Measurements from ENCODE around the gene CNOT6.

The CNOT6 gene

DNA sequence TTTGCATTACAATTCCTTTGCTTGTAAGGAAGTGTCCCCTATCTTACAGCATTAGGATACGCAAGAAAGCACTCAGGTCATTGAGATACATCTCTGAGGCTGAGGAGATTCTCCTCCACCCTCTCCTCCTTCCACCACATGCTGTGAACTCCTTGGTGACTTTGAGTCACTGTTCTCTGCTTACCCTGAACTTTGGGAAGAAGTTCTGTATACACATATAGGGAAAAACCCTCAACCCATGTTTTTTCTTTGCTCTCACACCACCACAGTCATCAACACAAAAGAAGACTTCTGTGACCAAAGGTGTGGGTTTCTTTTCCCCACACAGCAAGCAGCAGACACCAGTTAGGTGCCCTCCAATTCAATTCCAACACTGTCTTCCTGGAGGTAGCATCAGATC, 38.1 kb downstream of the CNOT6 start (continued):
- no peak for TF ChIP-seq ESRRG (CRISPR knock-in tag; IDR thresholded peaks at IDR 0.05)

DNA sequence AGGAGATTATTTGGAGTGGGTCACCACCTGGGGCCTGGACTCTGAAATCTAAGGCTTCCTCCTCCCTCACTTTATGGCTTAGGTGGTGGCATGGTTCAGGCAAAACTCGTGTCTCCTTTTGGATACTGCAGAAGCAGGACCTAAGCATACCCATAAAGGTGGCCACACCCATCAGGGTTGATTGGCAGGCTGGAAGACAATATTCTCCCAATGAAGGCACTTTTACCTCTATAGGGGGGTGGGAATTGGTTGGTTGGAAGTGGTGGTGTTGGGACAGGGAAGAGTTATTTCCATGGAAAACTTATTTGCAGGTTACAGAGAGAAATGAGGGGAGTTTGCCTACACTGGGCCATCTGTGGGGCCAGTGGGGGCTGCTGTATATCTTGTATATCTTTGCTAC, 39.7 kb downstream of the CNOT6 start:
- no peak for TF ChIP-seq OSR1 (CRISPR knock-in tag; IDR thresholded peaks at IDR 0.05)
- TF ChIP-seq, protein P1, sequence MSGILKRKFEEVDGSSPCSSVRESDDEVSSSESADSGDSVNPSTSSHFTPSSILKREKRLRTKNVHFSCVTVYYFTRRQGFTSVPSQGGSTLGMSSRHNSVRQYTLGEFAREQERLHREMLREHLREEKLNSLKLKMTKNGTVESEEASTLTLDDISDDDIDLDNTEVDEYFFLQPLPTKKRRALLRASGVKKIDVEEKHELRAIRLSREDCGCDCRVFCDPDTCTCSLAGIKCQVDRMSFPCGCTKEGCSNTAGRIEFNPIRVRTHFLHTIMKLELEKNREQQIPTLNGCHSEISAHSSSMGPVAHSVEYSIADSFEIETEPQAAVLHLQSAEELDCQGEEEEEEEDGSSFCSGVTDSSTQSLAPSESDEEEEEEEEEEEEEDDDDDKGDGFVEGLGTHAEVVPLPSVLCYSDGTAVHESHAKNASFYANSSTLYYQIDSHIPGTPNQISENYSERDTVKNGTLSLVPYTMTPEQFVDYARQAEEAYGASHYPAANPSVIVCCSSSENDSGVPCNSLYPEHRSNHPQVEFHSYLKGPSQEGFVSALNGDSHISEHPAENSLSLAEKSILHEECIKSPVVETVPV (CRISPR knock-in tag; IDR thresholded peaks at IDR 0.05): no peak
- no peak for TF ChIP-seq ZNF565 (CRISPR knock-in tag; conservative IDR thresholded peaks at IDR 0.05; ENCODE audit: low read depth)
- TF ChIP-seq, protein P2, sequence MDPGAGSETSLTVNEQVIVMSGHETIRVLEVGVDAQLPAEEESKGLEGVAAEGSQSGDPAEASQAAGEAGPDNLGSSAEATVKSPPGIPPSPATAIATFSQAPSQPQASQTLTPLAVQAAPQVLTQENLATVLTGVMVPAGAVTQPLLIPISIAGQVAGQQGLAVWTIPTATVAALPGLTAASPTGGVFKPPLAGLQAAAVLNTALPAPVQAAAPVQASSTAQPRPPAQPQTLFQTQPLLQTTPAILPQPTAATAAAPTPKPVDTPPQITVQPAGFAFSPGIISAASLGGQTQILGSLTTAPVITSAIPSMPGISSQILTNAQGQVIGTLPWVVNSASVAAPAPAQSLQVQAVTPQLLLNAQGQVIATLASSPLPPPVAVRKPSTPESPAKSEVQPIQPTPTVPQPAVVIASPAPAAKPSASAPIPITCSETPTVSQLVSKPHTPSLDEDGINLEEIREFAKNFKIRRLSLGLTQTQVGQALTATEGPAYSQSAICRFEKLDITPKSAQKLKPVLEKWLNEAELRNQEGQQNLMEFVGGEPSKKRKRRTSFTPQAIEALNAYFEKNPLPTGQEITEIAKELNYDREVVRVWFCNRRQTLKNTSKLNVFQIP (CRISPR knock-in tag; IDR thresholded peaks at IDR 0.05; ENCODE audit: borderline replicate concordance, low read depth): no peak
- no peak for TF ChIP-seq RARB (CRISPR knock-in tag; IDR thresholded peaks at IDR 0.05)
- no peak for TF ChIP-seq ISL1 (CRISPR knock-in tag; IDR thresholded peaks at IDR 0.05)
- TF ChIP-seq CREB5 (CRISPR knock-in tag; IDR thresholded peaks at IDR 0.05; ENCODE audit: low read depth): no peak
- no peak for ATAC-seq

DNA sequence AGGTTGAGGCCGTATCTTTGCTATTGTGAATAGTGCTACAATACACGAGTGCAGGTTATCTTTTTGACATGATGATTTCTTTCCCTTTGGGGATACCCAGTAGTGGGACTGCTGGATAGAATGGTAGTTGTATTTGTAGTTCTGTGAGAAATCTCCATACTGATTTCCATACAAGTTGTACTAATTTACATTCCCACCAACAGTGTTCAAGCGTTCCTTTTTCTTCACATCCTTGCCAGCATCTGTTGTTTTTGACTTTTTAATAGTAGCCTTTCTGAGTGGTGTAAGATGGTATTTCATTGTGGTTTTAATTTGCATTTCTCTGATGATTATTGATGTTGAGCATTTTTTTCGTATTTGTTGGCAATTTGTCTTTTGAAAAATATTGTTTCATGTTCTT, 41.4 kb downstream of the CNOT6 start:
- ATAC-seq: no peak

GRCh38 chr5:180540050-180540694, 46.0 kb downstream of the CNOT6 start:
- no peak for TF ChIP-seq ZNF565 (CRISPR knock-in tag; conservative IDR thresholded peaks at IDR 0.05; ENCODE audit: low read depth)
- no peak for ATAC-seq

More for the DNA sequence above, 41.4 kb downstream of the CNOT6 start:
- TF ChIP-seq ZC3H10 (CRISPR knock-in tag; IDR thresholded peaks at IDR 0.05) (no peak), GLIS3 (CRISPR knock-in tag; IDR thresholded peaks at IDR 0.05) (no peak)
- TF ChIP-seq, protein P1 (CRISPR knock-in tag; IDR thresholded peaks at IDR 0.05): no peak

- TF ChIP-seq ZC3H10 (CRISPR knock-in tag; IDR thresholded peaks at IDR 0.05): no peak
- no peak for TF ChIP-seq TSHZ2 (CRISPR knock-in tag; IDR thresholded peaks at IDR 0.05)
- TF ChIP-seq CREB5 (CRISPR knock-in tag; IDR thresholded peaks at IDR 0.05; ENCODE audit: low read depth): no peak
- ATAC-seq: no peak
Measured at GRCh38 chr5:180541710-180542109, 47.5 kb downstream of the CNOT6 start.

DNA sequence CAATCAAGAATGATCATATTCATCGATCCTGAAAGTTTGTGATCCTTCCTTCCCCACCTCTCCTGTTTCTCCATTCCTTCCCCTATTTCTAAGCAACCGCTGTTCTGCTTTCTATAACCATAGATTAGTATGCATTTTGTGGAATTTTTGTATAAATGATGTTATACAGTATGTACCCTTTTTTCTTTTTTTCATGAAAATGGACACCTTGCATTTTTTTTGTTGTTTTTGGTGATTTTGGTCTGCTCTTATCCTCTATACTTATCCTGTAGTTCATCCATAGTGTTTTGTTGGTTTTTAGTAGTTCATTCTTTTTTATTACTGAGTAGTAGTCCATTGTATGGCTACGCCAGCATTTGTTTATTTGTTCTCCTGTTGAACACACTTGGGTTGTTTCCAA, 51.1 kb downstream of the CNOT6 start:
- ATAC-seq: no peak
- TF ChIP-seq TCF4 (CRISPR knock-in tag; IDR thresholded peaks at IDR 0.05; ENCODE audit: borderline replicate concordance) (no peak), TSHZ2 (CRISPR knock-in tag; IDR thresholded peaks at IDR 0.05) (no peak), ARNTL (CRISPR knock-in tag; IDR thresholded peaks at IDR 0.05; ENCODE audit: borderline replicate concordance, low read depth) (no peak), CSDC2 (CRISPR knock-in tag; IDR thresholded peaks at IDR 0.05) (no peak), GLIS3 (CRISPR knock-in tag; IDR thresholded peaks at IDR 0.05) (no peak), RARB (CRISPR knock-in tag; IDR thresholded peaks at IDR 0.05) (no peak), CREB5 (CRISPR knock-in tag; IDR thresholded peaks at IDR 0.05; ENCODE audit: low read depth) (no peak), ZFP30 (CRISPR knock-in tag; IDR thresholded peaks at IDR 0.05) (no peak), PPARA (CRISPR knock-in tag; IDR thresholded peaks at IDR 0.05; ENCODE audit: borderline replicate concordance) (no peak)
